Fibroblast of pulmonary artery (primary cell): ENCODE data around the gene RPS28.
A peak's percentile ranks its signal among the peaks of the same experiment; 100 is the strongest.
"Not testable (repeated sequence)": the region's sequence is repeated elsewhere in the genome, so short reads cannot be mapped to it uniquely, and the experiment has no call there.

Source experiments
- DNase-seq: peaks from one replicate; pipeline ENCODE4 v3.0.0-alpha.2; 2010; ENCODE audit warnings: low read depth
- H3K4me3 ChIP-seq: replicated peaks from 2 replicates; pipeline ENCODE4 v1.5.1; 2011; ENCODE audit warnings: low read depth, mild to moderate bottlenecking, control low read depth, low read length, moderate library complexity
- TF ChIP-seq, protein P1 (sequence below): IDR thresholded peaks from 2 replicates; pipeline ENCODE4 v1.5.1; 2011; ENCODE audit warnings: mild to moderate bottlenecking, control low read depth, low read length, inconsistent platforms; ENCODE audit errors: missing control alignments

The RPS28 gene

GRCh38 chr19:8311461-8312260 lies 9.6 kb upstream of the RPS28 start:
- no peak overlapping the region for H3K4me3 ChIP-seq
- TF ChIP-seq, protein P1, sequence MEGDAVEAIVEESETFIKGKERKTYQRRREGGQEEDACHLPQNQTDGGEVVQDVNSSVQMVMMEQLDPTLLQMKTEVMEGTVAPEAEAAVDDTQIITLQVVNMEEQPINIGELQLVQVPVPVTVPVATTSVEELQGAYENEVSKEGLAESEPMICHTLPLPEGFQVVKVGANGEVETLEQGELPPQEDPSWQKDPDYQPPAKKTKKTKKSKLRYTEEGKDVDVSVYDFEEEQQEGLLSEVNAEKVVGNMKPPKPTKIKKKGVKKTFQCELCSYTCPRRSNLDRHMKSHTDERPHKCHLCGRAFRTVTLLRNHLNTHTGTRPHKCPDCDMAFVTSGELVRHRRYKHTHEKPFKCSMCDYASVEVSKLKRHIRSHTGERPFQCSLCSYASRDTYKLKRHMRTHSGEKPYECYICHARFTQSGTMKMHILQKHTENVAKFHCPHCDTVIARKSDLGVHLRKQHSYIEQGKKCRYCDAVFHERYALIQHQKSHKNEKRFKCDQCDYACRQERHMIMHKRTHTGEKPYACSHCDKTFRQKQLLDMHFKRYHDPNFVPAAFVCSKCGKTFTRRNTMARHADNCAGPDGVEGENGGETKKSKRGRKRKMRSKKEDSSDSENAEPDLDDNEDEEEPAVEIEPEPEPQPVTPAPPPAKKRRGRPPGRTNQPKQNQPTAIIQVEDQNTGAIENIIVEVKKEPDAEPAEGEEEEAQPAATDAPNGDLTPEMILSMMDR: no peak
- no peak for DNase-seq

- not testable (repeated sequence) for H3K4me3 ChIP-seq, DNase-seq
Measured at GRCh38 chr19:8314981-8315640, 6.2 kb upstream of the RPS28 start.

DNA sequence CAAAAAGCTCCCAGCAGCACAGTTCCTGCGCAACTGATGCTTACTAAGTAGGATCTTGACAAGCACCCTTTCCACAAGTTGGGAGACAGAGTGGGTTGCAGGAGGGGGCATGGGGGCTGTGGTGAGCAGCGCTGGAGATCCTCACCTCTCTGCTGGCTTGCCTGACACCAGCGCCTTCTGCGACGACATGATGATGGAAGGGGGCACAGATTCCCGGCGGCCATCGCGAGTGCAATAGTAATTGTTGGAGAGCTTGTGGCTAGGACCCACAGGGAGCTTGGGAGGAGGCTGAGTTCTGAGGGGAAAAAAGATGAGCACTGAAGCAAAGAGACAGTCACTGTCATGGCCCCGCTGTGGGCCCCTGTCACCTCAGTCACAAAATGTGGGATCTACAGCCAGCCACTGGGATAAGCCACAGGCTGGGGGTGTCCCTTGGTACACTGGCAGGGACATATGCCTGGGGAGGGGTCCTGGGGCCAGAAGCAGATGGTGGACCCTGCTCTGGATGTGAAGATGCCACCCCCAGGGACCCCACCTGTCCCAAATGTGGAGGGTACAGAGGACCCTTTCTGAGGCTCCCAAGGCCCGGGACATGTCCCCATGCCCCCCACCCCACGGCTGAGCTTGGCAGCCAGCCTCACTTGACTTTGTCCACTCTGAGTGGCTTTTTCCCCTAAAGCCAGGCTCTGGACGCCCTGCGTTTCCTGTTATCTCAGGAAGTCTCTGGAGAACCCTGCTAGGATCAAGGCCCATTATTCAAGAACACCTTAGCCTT lies 4.8 kb upstream of the RPS28 start:
- no peak for DNase-seq
- TF ChIP-seq, protein P1: no peak
- H3K4me3 ChIP-seq: no peak overlapping the region

- H3K4me3 ChIP-seq, DNase-seq: not testable (repeated sequence)
Measured at GRCh38 chr19:8318835-8319234, 2.5 kb upstream of the RPS28 start.

- H3K4me3 ChIP-seq: peak overlapping the region; percentile 100
- TF ChIP-seq, protein P1: no peak
- DNase-seq: no peak
Measured at GRCh38 chr19:8319807-8320520, 1.3 kb upstream of the RPS28 start.

DNA sequence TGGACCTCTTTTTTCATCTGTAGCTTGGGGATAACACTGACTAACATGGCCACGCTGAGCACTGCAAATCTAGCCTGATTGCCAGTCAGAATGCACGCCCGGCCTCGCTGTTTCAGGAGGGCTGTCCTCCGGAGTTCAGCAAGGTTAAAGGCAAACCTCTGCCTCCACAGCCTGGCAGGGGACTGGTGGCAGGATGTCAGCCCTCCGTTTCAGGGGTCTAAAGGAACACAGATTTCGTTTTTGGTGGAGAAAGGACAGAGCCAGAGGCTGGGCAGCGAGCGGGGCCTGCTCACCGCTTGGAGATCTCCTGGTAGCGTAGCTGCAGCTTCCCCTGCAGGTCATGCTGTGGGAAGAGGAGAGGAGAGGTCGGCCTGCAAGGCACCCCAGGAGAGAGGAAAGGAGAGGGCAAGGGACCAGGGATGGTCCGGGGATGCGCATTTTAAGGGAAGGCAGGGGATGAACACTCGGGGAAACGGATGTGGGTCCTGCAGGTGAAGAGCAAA lies 681 bp upstream of the RPS28 start:
- TF ChIP-seq, protein P1: no peak
- no peak for DNase-seq
- H3K4me3 ChIP-seq: peak overlapping the region; percentile 100

DNA sequence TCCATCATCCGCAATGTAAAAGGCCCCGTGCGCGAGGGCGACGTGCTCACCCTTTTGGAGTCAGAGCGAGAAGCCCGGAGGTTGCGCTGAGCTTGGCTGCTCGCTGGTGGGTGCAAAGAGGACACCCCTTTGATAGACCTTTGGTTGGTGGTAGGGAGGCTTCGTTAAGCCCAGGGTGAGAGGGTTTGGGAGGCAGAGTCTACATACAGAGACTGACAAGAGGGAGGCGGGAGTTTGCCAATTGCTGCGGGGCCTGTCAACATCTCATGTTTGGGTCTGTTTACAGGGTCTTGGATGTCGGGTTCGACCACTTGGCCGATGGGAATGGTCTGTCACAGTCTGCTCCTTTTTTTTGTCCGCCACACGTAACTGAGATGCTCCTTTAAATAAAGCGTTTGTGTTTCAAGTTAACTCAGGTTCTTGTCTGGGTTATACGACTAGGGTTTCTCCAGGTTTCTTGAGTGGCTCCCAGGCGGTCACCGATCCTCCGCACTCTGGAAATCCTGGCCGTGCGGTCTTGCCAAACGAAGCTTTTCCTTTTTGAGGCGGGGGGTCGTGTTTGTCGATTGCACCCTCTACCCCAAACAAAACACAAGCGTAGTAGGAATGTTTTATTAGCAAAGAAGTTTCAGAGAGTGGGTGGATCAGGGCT lies 816 bp downstream of the RPS28 start:
- DNase-seq: no peak
- peak overlapping the region; percentile 100 for H3K4me3 ChIP-seq
- TF ChIP-seq, protein P1: no peak
